Breast epithelium (tissue), 4 donors: ENCODE measurements around the gene ACAP2. TPM values are rescaled to one million over a fixed set of nuclear protein-coding genes. Genes with fewer than 3 reads are reported as not detected.

Source experiments
- DNase-seq, 2 donors: peaks; one replicate each; pipeline ENCODE4 v3.0.0-alpha.2; 2019; ENCODE audit warnings: low spot score in 2 of 2
- H3K27ac ChIP-seq, 2 donors: fragments of 200-600 bp; sonication (generic) in 1 of 2; one replicate each; pipeline ENCODE4 v1.5.1; 2016 to 2019; ENCODE audit warnings: mild to moderate bottlenecking in 1 of 2
- H3K27me3 ChIP-seq, 2 donors: fragments of 200-600 bp; sonication (generic) in 1 of 2; one replicate each; pipeline versions ENCODE4 v1.5.1 to v1.6.0; 2017 to 2019; ENCODE audit warnings: control low read depth in 1 of 2, mild to moderate bottlenecking in 1 of 2
- H3K36me3 ChIP-seq: fragments of 200-600 bp; one replicate; pipeline ENCODE4 v1.5.1; 2019
- H3K4me1 ChIP-seq, 2 donors: fragments of 200-600 bp; sonication (generic); one replicate each; pipeline ENCODE4 v1.5.1; 2016 to 2019; ENCODE audit warnings: control low read depth in 1 of 2
- H3K4me3 ChIP-seq, 3 donors: fragments of 200-600 bp; sonication (generic); 1 replicate in 2 of 3; 2 replicates in 1 of 3; pipeline ENCODE4 v1.5.1; 2016 to 2019; ENCODE audit warnings: mild to moderate bottlenecking in 3 of 3, moderate library complexity in 2 of 3
- H3K9me3 ChIP-seq, 2 donors: fragments of 200-600 bp; sonication (generic) in 1 of 2; one replicate each; pipeline ENCODE4 v1.5.1; 2016 to 2019; ENCODE audit warnings: control low read depth in 1 of 2
- CTCF ChIP-seq, 3 donors: fragments of 450-650 bp; IDR thresholded peaks; one replicate each; pipeline ENCODE4 v1.5.1; 2016 to 2017; ENCODE audit warnings: antibody characterized with exemption in 3 of 3, mild to moderate bottlenecking in 3 of 3, moderate library complexity in 3 of 3
- POLR2A ChIP-seq: fragments of 450-650 bp; IDR thresholded peaks from one replicate; pipeline ENCODE4 v1.6.1; 2016; ENCODE audit warnings: antibody characterized with exemption, mild to moderate bottlenecking, moderate library complexity
- POLR2AphosphoS5 ChIP-seq, 3 donors: sonication (generic); formaldehyde crosslinking; IDR thresholded peaks; one replicate each; pipeline ENCODE4 v1.6.1; 2017; ENCODE audit warnings: antibody characterized with exemption in 3 of 3
- intact Hi-C: fragments of 100-400 bp; cut with DNase I; formaldehyde crosslinking; loops from one replicate; pipeline ENCODE4 v1.15.1; 2023; ENCODE audit warnings: low total_unique reads
- total RNA-seq, 3 donors: library from RNA; depleted of rRNA; stranded (reverse); fragments of >200 nt; gene quantifications; one replicate each; pipeline ENCODE4 v1.1.0, GENCODE V29; 2016

Gene ACAP2
- total RNA-seq, 3 donors from 2014 or later: 60.0 to 87.1 (median 63.0) TPM

- H3K27ac ChIP-seq: no peak overlapping the region
- peaks cover 0 to 8% of the 10 kb centered on the region in 2 donors for H3K4me1 ChIP-seq
- no peaks in the 10 kb centered on the region for H3K36me3 ChIP-seq
- DNase-seq: no peak
- no peaks in the 10 kb centered on the region for H3K9me3 ChIP-seq
- intact Hi-C loops: no loop called here
- no peaks in the 10 kb centered on the region for H3K27me3 ChIP-seq
- TF ChIP-seq POLR2AphosphoS5 (IDR thresholded peaks at IDR 0.05) (no peak), CTCF (IDR thresholded peaks at IDR 0.05) (no peak), POLR2A (no peak)
- no peak overlapping the region for H3K4me3 ChIP-seq
Measured at GRCh38 chr3:195268576-195269309, 174.1 kb downstream of the ACAP2 start.

DNA sequence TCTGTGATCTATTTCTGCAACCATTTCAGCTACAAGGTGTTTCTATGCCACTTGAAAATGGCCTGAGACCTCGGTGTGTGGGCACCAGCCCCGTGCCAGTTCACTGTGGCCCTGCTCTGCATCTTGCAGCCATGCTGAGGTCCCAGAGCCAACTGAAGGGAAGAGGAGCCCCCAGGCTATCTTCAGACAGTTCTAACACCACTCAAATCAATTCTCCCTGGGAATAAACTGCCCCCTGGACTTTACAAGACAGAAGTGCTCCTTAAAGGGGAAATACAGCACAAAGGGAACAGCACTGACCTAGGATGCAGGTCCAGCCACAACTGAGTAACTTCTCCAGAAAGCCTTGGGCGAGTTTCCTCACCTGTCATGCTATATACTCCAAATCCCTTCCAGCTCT, 175.7 kb downstream of the ACAP2 start:
- Histone ChIP-seq H3K4me3 (no peak overlapping the region), H3K4me1 (peaks cover 0 to 8% of the 10 kb centered on the region in 2 donors), H3K9me3 (no peaks in the 10 kb centered on the region), H3K27ac (no peak overlapping the region), H3K27me3 (no peaks in the 10 kb centered on the region), H3K36me3 (no peaks in the 10 kb centered on the region)
- TF ChIP-seq POLR2A (no peak), CTCF (IDR thresholded peaks at IDR 0.05) (no peak), POLR2AphosphoS5 (IDR thresholded peaks at IDR 0.05) (no peak)
- no peak for DNase-seq
- intact Hi-C loops: no loop called here

DNA sequence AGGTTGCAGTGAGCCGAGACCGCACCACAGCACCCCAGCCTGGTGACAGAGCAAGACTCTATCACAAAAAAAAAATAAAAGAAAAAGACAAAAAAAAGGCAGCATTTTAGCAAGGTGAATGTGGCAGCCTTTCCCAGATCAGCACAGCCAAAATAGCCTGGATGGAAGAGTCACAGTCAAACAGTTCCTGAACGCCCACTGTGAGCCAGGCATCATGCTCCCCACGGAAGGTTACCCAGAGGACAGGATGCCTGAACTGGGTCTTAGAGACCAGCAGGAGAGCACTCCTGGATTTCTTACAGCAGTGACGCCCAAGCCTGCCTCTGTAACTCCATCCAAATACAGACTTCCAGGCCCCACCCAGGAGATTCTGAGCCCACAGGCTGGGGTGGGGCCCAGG, 176.4 kb downstream of the ACAP2 start:
- intact Hi-C loops: no loop called here
- no peaks in the 10 kb centered on the region for H3K36me3 ChIP-seq
- H3K4me3 ChIP-seq: no peak overlapping the region
- TF ChIP-seq CTCF (IDR thresholded peaks at IDR 0.05): no peak
- no peak for TF ChIP-seq POLR2A
- TF ChIP-seq POLR2AphosphoS5 (IDR thresholded peaks at IDR 0.05): no peak
- H3K9me3 ChIP-seq: no peaks in the 10 kb centered on the region
- DNase-seq: no peak
- H3K27ac ChIP-seq: no peak overlapping the region
- no peaks in the 10 kb centered on the region for H3K27me3 ChIP-seq
- peaks cover 0 to 8% of the 10 kb centered on the region in 2 donors for H3K4me1 ChIP-seq

DNA sequence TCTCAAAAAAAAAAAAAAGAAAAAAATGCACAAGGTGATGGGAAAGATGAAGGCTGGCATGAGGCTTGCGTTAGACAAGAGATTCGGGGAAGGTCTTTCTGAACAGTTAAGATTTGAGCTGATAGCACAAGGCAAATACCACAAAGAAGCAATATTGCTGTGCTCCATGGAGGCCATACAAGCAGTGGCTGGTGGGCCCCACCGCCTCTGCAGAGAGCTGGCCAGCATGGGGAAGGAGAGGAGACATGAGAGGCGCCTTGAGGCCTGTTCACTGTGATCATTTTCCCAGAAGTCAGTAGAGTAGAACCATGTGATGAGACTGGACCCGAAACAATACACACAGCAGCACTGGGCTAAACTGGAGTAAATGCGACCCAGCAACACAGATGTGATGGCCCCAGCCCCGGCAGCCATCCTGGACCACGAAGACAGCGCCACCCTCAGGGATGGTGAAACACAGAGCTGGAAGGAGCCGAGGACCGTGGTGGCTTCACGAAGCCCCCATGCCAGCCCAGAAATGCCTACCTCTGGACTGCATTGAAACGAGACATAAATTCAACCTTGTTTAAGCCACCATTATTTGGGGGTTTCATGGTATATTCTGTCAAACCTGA, 177.3 kb downstream of the ACAP2 start:
- Histone ChIP-seq H3K27ac (no peak overlapping the region), H3K4me1 (peaks cover 0 to 8% of the 10 kb centered on the region in 2 donors), H3K4me3 (no peak overlapping the region), H3K36me3 (no peaks in the 10 kb centered on the region), H3K9me3 (no peaks in the 10 kb centered on the region), H3K27me3 (no peaks in the 10 kb centered on the region)
- no peak for TF ChIP-seq POLR2AphosphoS5 (IDR thresholded peaks at IDR 0.05)
- TF ChIP-seq POLR2A: no peak
- no peak for TF ChIP-seq CTCF (IDR thresholded peaks at IDR 0.05)
- no peak for DNase-seq
- intact Hi-C loops: no loop called here

GRCh38 chr3:195263925-195264600, 178.8 kb downstream of the ACAP2 start:
- no peak for DNase-seq
- H3K27ac ChIP-seq: no peak overlapping the region
- no peaks in the 10 kb centered on the region for H3K36me3 ChIP-seq
- H3K9me3 ChIP-seq: no peaks in the 10 kb centered on the region
- TF ChIP-seq POLR2A: no peak
- H3K4me3 ChIP-seq: no peak overlapping the region
- H3K27me3 ChIP-seq: no peaks in the 10 kb centered on the region
- peaks cover 0 to 6% of the 10 kb centered on the region in 2 donors for H3K4me1 ChIP-seq
- intact Hi-C loops: loop anchor here (5.0 kb wide), 1 partner anchor 592 kb away; the partner anchor contains the start of gene LSG1
